Measurements from ENCODE around the gene FOXP1.

DNA sequence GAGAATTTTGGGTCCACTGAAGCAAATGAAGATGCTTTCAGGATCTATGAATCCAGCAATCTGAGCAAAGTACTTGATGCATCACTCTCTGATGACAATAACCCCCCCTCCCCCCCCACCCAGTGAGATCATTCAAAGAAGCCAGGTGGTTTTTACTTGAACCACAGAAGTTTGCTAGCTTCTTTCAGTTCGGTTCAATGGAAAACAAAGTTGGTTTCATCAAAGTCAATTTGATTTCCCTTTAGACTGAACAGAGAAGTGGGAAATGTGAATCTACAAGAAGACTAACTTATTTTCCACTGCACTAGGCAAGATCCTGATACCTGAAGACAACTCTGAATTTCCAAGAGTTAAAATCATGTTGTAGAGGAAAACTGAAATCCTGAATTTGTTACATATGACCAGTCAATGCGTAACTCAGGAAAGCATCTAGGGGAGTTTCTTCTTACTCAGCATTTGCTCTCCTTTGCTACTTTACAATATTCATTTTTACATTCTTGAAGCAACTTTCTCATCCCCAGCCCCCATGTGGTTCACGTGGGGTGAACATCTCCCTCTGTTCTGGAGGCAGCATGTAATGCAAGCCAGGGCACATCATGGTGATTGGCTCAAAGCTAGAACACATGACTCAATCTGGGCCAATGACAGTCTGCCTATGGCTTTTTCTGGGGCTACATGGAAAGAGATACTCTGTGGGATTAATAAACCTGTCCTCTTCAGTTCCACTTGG lies 572.6 kb downstream of the FOXP1 start:
- no peak for TF ChIP-seq BHLHE40 (IDR thresholded peaks at IDR 0.05; ENCODE audit: borderline replicate concordance)
- no peak for TF ChIP-seq SP1 (IDR thresholded peaks at IDR 0.05)
- TF ChIP-seq ELF4 (IDR thresholded peaks at IDR 0.05), result no peak
- no peak for TF ChIP-seq FOXA1 (IDR thresholded peaks at IDR 0.05)
- no peak for TF ChIP-seq CTBP1 (IDR thresholded peaks at IDR 0.05; ENCODE audit: borderline replicate concordance)
- no peak for TF ChIP-seq FOXK2 (IDR thresholded peaks at IDR 0.05)
- no peak for TF ChIP-seq NFRKB (IDR thresholded peaks at IDR 0.05)
- no peak for TF ChIP-seq SUZ12 (IDR thresholded peaks at IDR 0.05)
- no peak for TF ChIP-seq HDGF (IDR thresholded peaks at IDR 0.05; ENCODE audit: borderline replicate concordance)
- TF ChIP-seq ZNF384 (IDR thresholded peaks at IDR 0.05), result no peak
- TF ChIP-seq LEF1 (IDR thresholded peaks at IDR 0.05; ENCODE audit: borderline replicate concordance), result no peak
- no peak for TF ChIP-seq FOXM1 (IDR thresholded peaks at IDR 0.05; ENCODE audit: borderline replicate concordance)
- no peak for TF ChIP-seq ARNT (IDR thresholded peaks at IDR 0.05)

All from HEK293T (cell line).